SU-DHL-6 (cell line): ENCODE data around the gene DHFR.

Experiments
- H2AFZ ChIP-seq: fragments of 200-600 bp; sonication (generic); 2 replicates; pipeline ENCODE4 v1.6.1; 2014; ENCODE audit warnings: low read depth, mild to moderate bottlenecking, moderate library complexity, mixed read lengths, antibody characterized with exemption, low read length; ENCODE audit not compliant: severe bottlenecking
- H3F3A ChIP-seq: fragments of 200-600 bp; shearing (Covaris generic); 2 replicates; pipeline ENCODE4 v1.6.0; 2016; ENCODE audit warnings: antibody characterized with exemption, mild to moderate bottlenecking; ENCODE audit not compliant: insufficient read depth
- H3K27ac ChIP-seq: fragments of 200-600 bp; sonication (generic); 2 replicates; pipeline ENCODE4 v1.5.1; 2016; ENCODE audit warnings: low read depth, mild to moderate bottlenecking, low read length, moderate library complexity, mixed read lengths
- H3K27me3 ChIP-seq: fragments of 200-600 bp; sonication (generic), shearing (Covaris generic); 2 replicates; pipeline ENCODE4 v1.6.0; 2014; ENCODE audit warnings: mild to moderate bottlenecking, low read length
- H3K36me3 ChIP-seq: fragments of 200-600 bp; sonication (generic); 2 replicates; pipeline ENCODE4 v1.6.1; 2014; ENCODE audit warnings: mild to moderate bottlenecking, low read length, mixed read lengths
- H3K4me2 ChIP-seq: fragments of 300-600, 200-600 bp; shearing (Covaris generic), sonication (generic); 2 replicates; pipeline ENCODE4 v1.6.0; 2014; ENCODE audit warnings: low read length, low read depth, mild to moderate bottlenecking; ENCODE audit not compliant: poor library complexity, severe bottlenecking
- H3K4me3 ChIP-seq: fragments of 200-600 bp; sonication (generic); 2 replicates; pipeline ENCODE4 v1.5.1; 2014; ENCODE audit warnings: antibody characterized with exemption, low read length, mild to moderate bottlenecking, mixed read lengths; ENCODE audit not compliant: insufficient read depth, poor library complexity, severe bottlenecking
- H3K79me2 ChIP-seq: fragments of 200-600 bp; sonication (generic); 2 replicates; pipeline ENCODE4 v1.6.1; 2014; ENCODE audit warnings: mild to moderate bottlenecking, low read length, moderate library complexity; ENCODE audit not compliant: insufficient read depth
- H3K9ac ChIP-seq: fragments of 200-600 bp; sonication (generic); 2 replicates; pipeline ENCODE4 v1.7.0; 2014; ENCODE audit warnings: mild to moderate bottlenecking, low read length
- H3K9me2 ChIP-seq: fragments of 200-600 bp; sonication (generic); replicated peaks from 2 replicates; pipeline ENCODE4 v1.6.1; 2014; ENCODE audit warnings: low read length; ENCODE audit not compliant: insufficient read depth
- H3K9me3 ChIP-seq: fragments of 200-600 bp; sonication (generic); 2 replicates; pipeline ENCODE4 v1.6.1; 2014; ENCODE audit warnings: low read length, mixed read lengths; ENCODE audit not compliant: insufficient read depth
- H4K20me1 ChIP-seq: fragments of 200-600 bp; sonication (generic); 2 replicates; pipeline ENCODE4 v1.6.1; 2014; ENCODE audit warnings: low read depth, mild to moderate bottlenecking, antibody characterized with exemption, low read length, moderate library complexity, mixed read lengths
- CTCF ChIP-seq: fragments of 200-600 bp; sonication (generic); IDR thresholded peaks from one replicate; pipeline ENCODE4 v1.5.1; 2017; ENCODE audit warnings: antibody characterized with exemption, mild to moderate bottlenecking, low read length, moderate library complexity; ENCODE audit not compliant: insufficient read depth, poor library complexity, severe bottlenecking
- EZH2phosphoT487 ChIP-seq: fragments of 200-600 bp; sonication (generic), shearing (Covaris generic); conservative IDR thresholded peaks from 2 replicates; pipeline ENCODE4 v1.6.1; 2018; ENCODE audit warnings: mild to moderate bottlenecking, antibody characterized with exemption, low read length, moderate library complexity, mixed read lengths

The DHFR gene

DNA sequence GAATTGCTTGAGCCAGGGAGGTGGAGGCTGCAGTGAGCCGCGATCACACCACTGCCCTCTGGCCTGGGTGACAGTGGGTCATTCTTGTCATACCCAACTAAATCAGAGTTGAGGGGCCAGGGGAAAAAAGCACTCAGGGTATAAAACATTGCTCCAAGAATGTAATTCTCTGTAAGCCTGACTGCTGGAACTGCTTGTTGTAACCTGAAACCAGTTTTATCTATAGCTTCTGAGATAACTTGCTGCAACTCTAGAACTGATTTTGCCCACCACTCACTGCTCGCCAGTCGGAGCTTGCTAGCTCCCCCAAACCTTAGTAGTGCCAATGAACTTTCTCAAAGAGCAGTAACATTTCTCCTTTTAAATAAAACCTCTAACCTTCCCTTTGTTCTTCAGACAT lies 9.9 kb downstream of the DHFR start:
- H3K9me3 ChIP-seq, result no peaks in the 10 kb centered on the region
- H4K20me1 ChIP-seq, result no peaks in the 10 kb centered on the region
- H3K27ac ChIP-seq, result no peak overlapping the region
- H3K27me3 ChIP-seq, result no peaks in the 10 kb centered on the region
- no peak overlapping the region for H3K9ac ChIP-seq
- H2AFZ ChIP-seq, result no peak overlapping the region
- no peak overlapping the region for H3K4me3 ChIP-seq
- H3K4me2 ChIP-seq, result no peak overlapping the region
- H3K9me2 ChIP-seq, result no peaks in the 10 kb centered on the region
- TF ChIP-seq EZH2phosphoT487, result no peak
- TF ChIP-seq CTCF, result no peak
- H3F3A ChIP-seq, result peaks cover 6% of the 10 kb centered on the region; the same call in 1 of the 2 replicates
- H3K79me2 ChIP-seq, result peaks cover 27% of the 10 kb centered on the region; the same call in 1 of the 2 replicates
- peaks cover 37% of the 10 kb centered on the region for H3K36me3 ChIP-seq

- no peaks in the 10 kb centered on the region for H3K9me2 ChIP-seq
- H3K9me3 ChIP-seq, result no peaks in the 10 kb centered on the region
- H3F3A ChIP-seq, result peaks cover 6% of the 10 kb centered on the region; the same call in 1 of the 2 replicates
- peaks cover 19% of the 10 kb centered on the region; the same call in 1 of the 2 replicates for H3K79me2 ChIP-seq
- no peak overlapping the region for H2AFZ ChIP-seq
- H4K20me1 ChIP-seq, result no peaks in the 10 kb centered on the region
- no peak overlapping the region for H3K9ac ChIP-seq
- no peak for TF ChIP-seq EZH2phosphoT487
- TF ChIP-seq CTCF, result no peak
- no peaks in the 10 kb centered on the region for H3K27me3 ChIP-seq
- no peak overlapping the region for H3K4me2 ChIP-seq
- no peak overlapping the region for H3K4me3 ChIP-seq
- H3K36me3 ChIP-seq, result peaks cover 45% of the 10 kb centered on the region
- H3K27ac ChIP-seq, result no peak overlapping the region
These were observed 13.4 kb downstream of the DHFR start for GRCh38 chr5:80641353-80641752.

GRCh38 chr5:80634193-80634592 lies 20.6 kb downstream of the DHFR start:
- H3K4me2 ChIP-seq, result no peak overlapping the region
- no peak overlapping the region for H3K9ac ChIP-seq
- no peak overlapping the region for H2AFZ ChIP-seq
- no peak overlapping the region for H3K4me3 ChIP-seq
- H3K27ac ChIP-seq, result no peak overlapping the region
- H3K9me3 ChIP-seq, result no peaks in the 10 kb centered on the region
- peaks cover 8% of the 10 kb centered on the region; the same call in 1 of the 2 replicates for H3F3A ChIP-seq
- TF ChIP-seq CTCF (no peak), EZH2phosphoT487 (no peak)
- no peaks in the 10 kb centered on the region for H3K27me3 ChIP-seq
- H4K20me1 ChIP-seq, result no peaks in the 10 kb centered on the region
- H3K36me3 ChIP-seq, result peaks cover 64% of the 10 kb centered on the region
- no peaks in the 10 kb centered on the region; the same call in 1 of the 2 replicates for H3K79me2 ChIP-seq
- no peaks in the 10 kb centered on the region for H3K9me2 ChIP-seq
